ENCODE measurements around the gene TCEA3.

DNA sequence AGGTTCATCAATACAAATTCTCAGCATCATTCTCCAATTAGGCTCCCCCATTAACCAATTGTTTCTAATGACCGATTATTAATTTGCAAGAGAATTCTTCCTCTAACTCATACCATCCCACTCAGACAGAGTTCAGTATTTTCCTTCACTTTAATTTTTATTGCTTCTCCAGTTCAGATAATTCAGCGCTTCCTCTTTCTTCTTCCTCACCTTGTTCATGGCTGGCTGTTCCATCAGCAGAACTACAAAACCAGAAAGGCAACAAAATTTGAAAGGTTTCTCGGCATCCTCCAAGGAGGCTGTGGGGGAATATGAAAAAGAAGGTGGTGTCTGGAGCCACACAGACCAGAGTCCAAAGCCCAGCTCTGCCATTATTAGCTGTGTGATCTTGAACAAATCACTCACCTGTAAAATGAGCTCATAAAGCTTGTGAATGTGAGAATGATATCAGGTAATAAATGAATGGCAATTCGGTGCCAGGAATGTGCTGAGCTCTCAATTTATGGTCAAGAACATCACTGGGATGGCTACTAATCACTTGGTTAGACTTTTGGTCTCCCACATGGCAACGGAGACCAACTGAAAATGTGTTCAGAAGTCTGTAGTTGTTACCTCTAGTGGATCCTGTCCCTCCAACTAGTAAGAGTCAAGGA is 43.2 kb downstream of the TCEA3 start:
- TF ChIP-seq POLR2A (IDR thresholded peaks at IDR 0.05), result no peak
- TF ChIP-seq, protein P1, sequence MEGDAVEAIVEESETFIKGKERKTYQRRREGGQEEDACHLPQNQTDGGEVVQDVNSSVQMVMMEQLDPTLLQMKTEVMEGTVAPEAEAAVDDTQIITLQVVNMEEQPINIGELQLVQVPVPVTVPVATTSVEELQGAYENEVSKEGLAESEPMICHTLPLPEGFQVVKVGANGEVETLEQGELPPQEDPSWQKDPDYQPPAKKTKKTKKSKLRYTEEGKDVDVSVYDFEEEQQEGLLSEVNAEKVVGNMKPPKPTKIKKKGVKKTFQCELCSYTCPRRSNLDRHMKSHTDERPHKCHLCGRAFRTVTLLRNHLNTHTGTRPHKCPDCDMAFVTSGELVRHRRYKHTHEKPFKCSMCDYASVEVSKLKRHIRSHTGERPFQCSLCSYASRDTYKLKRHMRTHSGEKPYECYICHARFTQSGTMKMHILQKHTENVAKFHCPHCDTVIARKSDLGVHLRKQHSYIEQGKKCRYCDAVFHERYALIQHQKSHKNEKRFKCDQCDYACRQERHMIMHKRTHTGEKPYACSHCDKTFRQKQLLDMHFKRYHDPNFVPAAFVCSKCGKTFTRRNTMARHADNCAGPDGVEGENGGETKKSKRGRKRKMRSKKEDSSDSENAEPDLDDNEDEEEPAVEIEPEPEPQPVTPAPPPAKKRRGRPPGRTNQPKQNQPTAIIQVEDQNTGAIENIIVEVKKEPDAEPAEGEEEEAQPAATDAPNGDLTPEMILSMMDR (IDR thresholded peaks at IDR 0.05), result no peak

All from gastroesophageal sphincter (tissue), 3 donors.